GM10266 (cell line): Measurements from ENCODE around the gene WDR33.

ENCODE experiments used
- DNase-seq: peaks from one replicate; pipeline ENCODE4 v3.0.0; 2012; ENCODE audit errors: extremely low spot score
- CTCF ChIP-seq: IDR thresholded peaks from 2 replicates; pipeline ENCODE4 v1.5.1; 2012; ENCODE audit warnings: mild to moderate bottlenecking, low read depth; ENCODE audit not compliant: control insufficient read depth, insufficient read depth; ENCODE audit errors: missing control alignments

Gene WDR33

GRCh38 chr2:127715778-127716449 lies 95.1 kb downstream of the WDR33 start:
- no peak for DNase-seq
- no peak for TF ChIP-seq CTCF

- TF ChIP-seq CTCF, result no peak
- DNase-seq, result no peak
These were observed 97.4 kb downstream of the WDR33 start for GRCh38 chr2:127713562-127713961.

GRCh38 chr2:127712999-127713398 lies 98.0 kb downstream of the WDR33 start:
- DNase-seq, result no peak
- TF ChIP-seq CTCF, result no peak

GRCh38 chr2:127709336-127709735 lies 101.6 kb downstream of the WDR33 start:
- DNase-seq, result no peak
- TF ChIP-seq CTCF, result no peak

GRCh38 chr2:127707890-127708648 lies 102.9 kb downstream of the WDR33 start:
- no peak for TF ChIP-seq CTCF

GRCh38 chr2:127706215-127706990 lies 104.6 kb downstream of the WDR33 start:
- DNase-seq, result no peak
- no peak for TF ChIP-seq CTCF

More at GRCh38 chr2:127707890-127708648, 102.9 kb downstream of the WDR33 start:
- DNase-seq, result no peak
